ENCODE data around the gene SLC22A1. TPM values are rescaled to one million over a fixed set of nuclear protein-coding genes. Genes with fewer than 3 reads are reported as not detected.

SLC22A1 gene
- total and polyA plus RNA-seq, 10 of the 15 experiments (the other 5 are each of a cell fraction or from before 2014, with no cell fraction given) = 0.09 to 0.28 (median 0.15) TPM; not detected in 3

DNA sequence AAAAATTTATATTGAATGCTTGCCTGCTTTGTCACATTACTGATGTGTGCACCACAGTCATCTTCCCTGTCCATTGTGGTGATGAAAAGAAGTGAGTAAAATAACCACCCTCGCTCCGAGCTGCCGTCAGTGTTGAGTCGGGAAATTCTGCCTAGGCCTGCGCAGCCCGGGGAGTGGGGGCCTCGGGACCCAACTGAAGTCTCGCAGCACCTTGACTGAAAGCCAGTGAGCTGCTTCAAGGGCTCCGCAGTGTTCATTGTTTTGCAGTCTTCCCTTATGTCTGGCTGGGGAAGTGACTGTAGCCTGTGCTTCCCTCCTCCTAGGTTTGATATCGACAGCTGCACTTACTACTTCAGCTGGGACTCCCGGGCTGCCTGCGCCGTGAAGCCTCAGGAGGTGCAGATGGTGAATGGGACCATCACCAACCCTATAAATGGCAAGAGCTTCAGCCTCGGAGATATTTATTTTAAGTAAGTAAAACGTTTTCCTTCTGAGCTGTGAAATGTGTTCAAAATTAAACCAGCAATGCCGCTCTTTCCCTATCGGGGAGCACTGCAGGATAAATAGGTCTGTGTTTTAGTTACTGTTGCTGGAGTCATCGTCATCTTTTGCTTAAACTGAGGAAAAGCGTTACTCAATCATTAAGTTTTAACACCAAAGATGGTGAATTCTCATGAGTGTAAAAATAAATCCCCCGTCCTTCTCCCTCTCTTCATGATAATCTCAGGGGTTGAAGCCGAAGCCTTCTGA lies 32.7 kb upstream of the SLC22A1 start (continued):
- no peak for TF ChIP-seq ZNF384 (IDR thresholded peaks at IDR 0.05; ENCODE audit: borderline replicate concordance, low read depth, low read length)
- TF ChIP-seq, protein P1, sequence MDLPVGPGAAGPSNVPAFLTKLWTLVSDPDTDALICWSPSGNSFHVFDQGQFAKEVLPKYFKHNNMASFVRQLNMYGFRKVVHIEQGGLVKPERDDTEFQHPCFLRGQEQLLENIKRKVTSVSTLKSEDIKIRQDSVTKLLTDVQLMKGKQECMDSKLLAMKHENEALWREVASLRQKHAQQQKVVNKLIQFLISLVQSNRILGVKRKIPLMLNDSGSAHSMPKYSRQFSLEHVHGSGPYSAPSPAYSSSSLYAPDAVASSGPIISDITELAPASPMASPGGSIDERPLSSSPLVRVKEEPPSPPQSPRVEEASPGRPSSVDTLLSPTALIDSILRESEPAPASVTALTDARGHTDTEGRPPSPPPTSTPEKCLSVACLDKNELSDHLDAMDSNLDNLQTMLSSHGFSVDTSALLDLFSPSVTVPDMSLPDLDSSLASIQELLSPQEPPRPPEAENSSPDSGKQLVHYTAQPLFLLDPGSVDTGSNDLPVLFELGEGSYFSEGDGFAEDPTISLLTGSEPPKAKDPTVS (IDR thresholded peaks at IDR 0.05; ENCODE audit: low read depth, low read length) = no peak
- TF ChIP-seq, protein P2, sequence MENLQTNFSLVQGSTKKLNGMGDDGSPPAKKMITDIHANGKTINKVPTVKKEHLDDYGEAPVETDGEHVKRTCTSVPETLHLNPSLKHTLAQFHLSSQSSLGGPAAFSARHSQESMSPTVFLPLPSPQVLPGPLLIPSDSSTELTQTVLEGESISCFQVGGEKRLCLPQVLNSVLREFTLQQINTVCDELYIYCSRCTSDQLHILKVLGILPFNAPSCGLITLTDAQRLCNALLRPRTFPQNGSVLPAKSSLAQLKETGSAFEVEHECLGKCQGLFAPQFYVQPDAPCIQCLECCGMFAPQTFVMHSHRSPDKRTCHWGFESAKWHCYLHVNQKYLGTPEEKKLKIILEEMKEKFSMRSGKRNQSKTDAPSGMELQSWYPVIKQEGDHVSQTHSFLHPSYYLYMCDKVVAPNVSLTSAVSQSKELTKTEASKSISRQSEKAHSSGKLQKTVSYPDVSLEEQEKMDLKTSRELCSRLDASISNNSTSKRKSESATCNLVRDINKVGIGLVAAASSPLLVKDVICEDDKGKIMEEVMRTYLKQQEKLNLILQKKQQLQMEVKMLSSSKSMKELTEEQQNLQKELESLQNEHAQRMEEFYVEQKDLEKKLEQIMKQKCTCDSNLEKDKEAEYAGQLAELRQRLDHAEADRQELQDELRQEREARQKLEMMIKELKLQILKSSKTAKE (IDR thresholded peaks at IDR 0.05; ENCODE audit: low read depth, poor library complexity, severe bottlenecking) = no peak

DNA sequence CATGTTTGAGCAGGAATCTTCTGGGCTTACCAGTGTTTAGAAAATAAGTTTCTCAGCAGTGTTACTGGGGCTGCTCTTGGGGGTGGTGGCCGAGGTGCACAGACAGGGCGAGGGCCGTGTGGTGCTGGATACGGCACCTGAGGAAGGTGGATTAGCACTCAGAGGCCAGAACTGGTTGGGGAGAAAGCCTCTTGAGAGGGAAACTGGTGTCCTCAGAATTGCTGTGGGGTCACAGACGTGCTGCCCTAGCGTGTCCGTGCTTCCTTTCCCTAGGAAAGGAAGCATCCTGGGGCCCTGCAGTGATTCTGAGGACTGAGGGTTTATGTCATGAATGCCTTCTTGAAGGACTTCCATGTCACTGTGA lies 32.1 kb upstream of the SLC22A1 start:
- POLR2A ChIA-PET = no interaction called here
- no TSS peak for BruUV-seq (replicated peaks)
- in situ Hi-C loops (cut with MboI) = no loop called here
- TF ChIP-seq MTA3 (IDR thresholded peaks at IDR 0.05; ENCODE audit: borderline replicate concordance, low read length) (no peak), ZNF24 (IDR thresholded peaks at IDR 0.05) (no peak), ZZZ3 (IDR thresholded peaks at IDR 0.05; ENCODE audit: control insufficient read depth, insufficient read length, low read depth) (no peak), CBX3 (IDR thresholded peaks at IDR 0.05; ENCODE audit: borderline replicate concordance, low read depth) (no peak), YY1 (IDR thresholded peaks at IDR 0.05; ENCODE audit: low read depth, low read length) (no peak), SMAD1 (IDR thresholded peaks at IDR 0.05; ENCODE audit: low read depth, partially characterized antibody) (no peak)
- TF ChIP-seq, protein P3, sequence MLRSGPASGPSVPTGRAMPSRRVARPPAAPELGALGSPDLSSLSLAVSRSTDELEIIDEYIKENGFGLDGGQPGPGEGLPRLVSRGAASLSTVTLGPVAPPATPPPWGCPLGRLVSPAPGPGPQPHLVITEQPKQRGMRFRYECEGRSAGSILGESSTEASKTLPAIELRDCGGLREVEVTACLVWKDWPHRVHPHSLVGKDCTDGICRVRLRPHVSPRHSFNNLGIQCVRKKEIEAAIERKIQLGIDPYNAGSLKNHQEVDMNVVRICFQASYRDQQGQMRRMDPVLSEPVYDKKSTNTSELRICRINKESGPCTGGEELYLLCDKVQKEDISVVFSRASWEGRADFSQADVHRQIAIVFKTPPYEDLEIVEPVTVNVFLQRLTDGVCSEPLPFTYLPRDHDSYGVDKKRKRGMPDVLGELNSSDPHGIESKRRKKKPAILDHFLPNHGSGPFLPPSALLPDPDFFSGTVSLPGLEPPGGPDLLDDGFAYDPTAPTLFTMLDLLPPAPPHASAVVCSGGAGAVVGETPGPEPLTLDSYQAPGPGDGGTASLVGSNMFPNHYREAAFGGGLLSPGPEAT (IDR thresholded peaks at IDR 0.05; ENCODE audit: low read depth) = no peak
- TF ChIP-seq, protein P1 (IDR thresholded peaks at IDR 0.05; ENCODE audit: low read depth, low read length) = no peak

More for the DNA sequence above, 32.1 kb upstream of the SLC22A1 start:
- Histone ChIP-seq H3K9ac (ENCODE audit: control insufficient read depth, insufficient read depth, low read length) (no peak overlapping the region), H3K27ac (ENCODE audit: control insufficient read depth, insufficient read depth) (no peak overlapping the region), H3K36me3 (ENCODE audit: control insufficient read depth in 2 of 2, insufficient read depth in 2 of 2, low read length in 1 of 2) (peaks cover 24 to 26% of the 10 kb centered on the region in 2 experiments), H3K79me2 (ENCODE audit: control insufficient read depth, insufficient read depth, low read length) (no peaks in the 10 kb centered on the region), H3K9me3 (replicated peaks; ENCODE audit: control insufficient read depth, insufficient read depth, low read length) (no peaks in the 10 kb centered on the region), H3K4me2 (ENCODE audit: control insufficient read depth, insufficient read depth) (no peak overlapping the region), H3K4me3 (no peak overlapping the region), H3K4me1 (ENCODE audit: control insufficient read depth, insufficient read depth, low read length) (no peaks in the 10 kb centered on the region), H3K27me3 (replicated peaks in 1 of 2; ENCODE audit: control insufficient read depth in 2 of 2, insufficient read depth in 2 of 2, low read length in 1 of 2) (no peaks in the 10 kb centered on the region), H4K20me1 (ENCODE audit: control insufficient read depth, insufficient read depth) (no peaks in the 10 kb centered on the region), H2AFZ (ENCODE audit: control insufficient read depth, low read depth, low read length) (no peak overlapping the region)
- RAD21 ChIA-PET (ENCODE audit: unreplicated experiment) = interaction anchor here (0.5 kb wide), 1 partner anchor 226 kb away, joined by 3 read pairs; no protein-coding TSS in a partner anchor
- intact Hi-C loops (cut with micrococcal nuclease; ENCODE audit: unreplicated experiment) = no loop called here
- CTCF ChIA-PET = interaction anchor here (1.2 to 2.3 kb wide), 3 partner anchors 10 to 366 kb away, joined by 3 to 6 read pairs (median 6); no protein-coding TSS in a partner anchor
- 88% methylated on average over 7 of the region's 7 CpGs for WGBS (ENCODE audit: insufficient coverage, insufficient replicate concordance, low lambda C conversion rate, missing lambda C conversion rate)
- SMC1A ChIA-PET (ENCODE audit: uncharacterized antibody, unreplicated experiment) = no interaction called here
- FAIRE-seq (no peak), ATAC-seq (no peak), DNase-seq (ENCODE audit: low read depth, low spot score) (no peak)

All from GM12878 (cell line).